ENCODE data around the gene MAP3K3. TPM values are rescaled to one million over a fixed set of nuclear protein-coding genes. Genes with fewer than 3 reads are reported as not detected.
A peak's percentile ranks its signal among the peaks of the same experiment; 100 is the strongest.

MAP3K3 gene
- total and polyA plus RNA-seq, 9 of the 15 experiments (the other 6 are each of a cell fraction or from before 2014, with no cell fraction given): 0.69 to 16.5 (median 12.1) TPM

DNA sequence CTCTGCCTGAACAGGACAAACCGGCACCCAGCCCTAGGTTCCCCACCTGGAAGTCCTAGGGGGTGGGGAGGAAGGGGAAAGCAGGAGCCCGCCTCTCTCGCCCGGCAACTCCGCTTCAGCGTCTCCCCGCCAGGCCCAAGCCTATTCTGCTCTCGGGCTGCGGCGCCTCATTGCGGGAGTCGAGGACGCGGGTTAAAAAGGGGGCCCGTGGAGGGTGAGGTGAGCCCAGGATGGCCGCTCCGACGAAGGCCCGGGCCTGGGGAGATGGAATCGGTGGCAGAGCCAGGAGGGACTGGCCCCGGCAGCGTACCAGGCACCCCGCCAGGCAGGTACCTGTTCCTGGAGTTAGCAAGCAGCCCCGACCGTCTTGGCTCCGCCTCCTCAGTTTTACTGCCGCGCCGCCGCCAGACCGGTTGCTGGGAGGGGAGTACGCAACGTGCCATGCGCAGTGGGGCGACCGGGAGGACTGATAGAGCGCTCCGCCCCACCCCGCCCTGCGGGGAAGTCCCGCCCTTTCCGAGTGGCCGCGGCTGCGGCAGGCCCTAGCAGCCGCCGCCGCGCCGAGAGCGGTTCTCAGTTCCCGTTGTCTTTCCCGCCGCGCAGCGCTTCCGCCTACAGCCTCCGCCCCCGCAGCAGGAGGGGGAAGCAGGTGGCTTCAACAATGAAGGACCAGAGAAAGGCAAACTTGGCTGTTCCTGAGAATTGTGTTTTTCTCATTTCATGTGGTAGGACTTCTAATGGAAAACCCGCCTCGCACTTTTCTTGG lies 119.4 kb downstream of the MAP3K3 start, which contains the start of gene STRADA (continued):
- TF ChIP-seq, protein P1, sequence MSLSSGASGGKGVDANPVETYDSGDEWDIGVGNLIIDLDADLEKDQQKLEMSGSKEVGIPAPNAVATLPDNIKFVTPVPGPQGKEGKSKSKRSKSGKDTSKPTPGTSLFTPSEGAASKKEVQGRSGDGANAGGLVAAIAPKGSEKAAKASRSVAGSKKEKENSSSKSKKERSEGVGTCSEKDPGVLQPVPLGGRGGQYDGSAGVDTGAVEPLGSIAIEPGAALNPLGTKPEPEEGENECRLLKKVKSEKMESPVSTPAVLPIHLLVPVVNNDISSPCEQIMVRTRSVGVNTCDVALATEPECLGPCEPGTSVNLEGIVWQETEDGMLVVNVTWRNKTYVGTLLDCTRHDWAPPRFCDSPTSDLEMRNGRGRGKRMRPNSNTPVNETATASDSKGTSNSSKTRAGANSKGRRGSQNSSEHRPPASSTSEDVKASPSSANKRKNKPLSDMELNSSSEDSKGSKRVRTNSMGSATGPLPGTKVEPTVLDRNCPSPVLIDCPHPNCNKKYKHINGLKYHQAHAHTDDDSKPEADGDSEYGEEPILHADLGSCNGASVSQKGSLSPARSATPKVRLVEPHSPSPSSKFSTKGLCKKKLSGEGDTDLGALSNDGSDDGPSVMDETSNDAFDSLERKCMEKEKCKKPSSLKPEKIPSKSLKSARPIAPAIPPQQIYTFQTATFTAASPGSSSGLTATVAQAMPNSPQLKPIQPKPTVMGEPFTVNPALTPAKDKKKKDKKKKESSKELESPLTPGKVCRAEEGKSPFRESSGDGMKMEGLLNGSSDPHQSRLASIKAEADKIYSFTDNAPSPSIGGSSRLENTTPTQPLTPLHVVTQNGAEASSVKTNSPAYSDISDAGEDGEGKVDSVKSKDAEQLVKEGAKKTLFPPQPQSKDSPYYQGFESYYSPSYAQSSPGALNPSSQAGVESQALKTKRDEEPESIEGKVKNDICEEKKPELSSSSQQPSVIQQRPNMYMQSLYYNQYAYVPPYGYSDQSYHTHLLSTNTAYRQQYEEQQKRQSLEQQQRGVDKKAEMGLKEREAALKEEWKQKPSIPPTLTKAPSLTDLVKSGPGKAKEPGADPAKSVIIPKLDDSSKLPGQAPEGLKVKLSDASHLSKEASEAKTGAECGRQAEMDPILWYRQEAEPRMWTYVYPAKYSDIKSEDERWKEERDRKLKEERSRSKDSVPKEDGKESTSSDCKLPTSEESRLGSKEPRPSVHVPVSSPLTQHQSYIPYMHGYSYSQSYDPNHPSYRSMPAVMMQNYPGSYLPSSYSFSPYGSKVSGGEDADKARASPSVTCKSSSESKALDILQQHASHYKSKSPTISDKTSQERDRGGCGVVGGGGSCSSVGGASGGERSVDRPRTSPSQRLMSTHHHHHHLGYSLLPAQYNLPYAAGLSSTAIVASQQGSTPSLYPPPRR (CRISPR knock-in tag; IDR thresholded peaks at IDR 0.05; ENCODE audit: borderline replicate concordance): no peak; the same call in 1 of the 2 replicates
- peak; percentile 45; the same call in 1 of the 2 replicates for TF ChIP-seq FOXK1 (CRISPR knock-in tag; IDR thresholded peaks at IDR 0.05; ENCODE audit: borderline replicate concordance)
- TF ChIP-seq, protein P2, sequence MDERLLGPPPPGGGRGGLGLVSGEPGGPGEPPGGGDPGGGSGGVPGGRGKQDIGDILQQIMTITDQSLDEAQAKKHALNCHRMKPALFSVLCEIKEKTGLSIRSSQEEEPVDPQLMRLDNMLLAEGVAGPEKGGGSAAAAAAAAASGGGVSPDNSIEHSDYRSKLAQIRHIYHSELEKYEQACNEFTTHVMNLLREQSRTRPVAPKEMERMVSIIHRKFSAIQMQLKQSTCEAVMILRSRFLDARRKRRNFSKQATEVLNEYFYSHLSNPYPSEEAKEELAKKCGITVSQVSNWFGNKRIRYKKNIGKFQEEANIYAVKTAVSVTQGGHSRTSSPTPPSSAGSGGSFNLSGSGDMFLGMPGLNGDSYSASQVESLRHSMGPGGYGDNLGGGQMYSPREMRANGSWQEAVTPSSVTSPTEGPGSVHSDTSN (CRISPR knock-in tag; IDR thresholded peaks at IDR 0.05; ENCODE audit: low read depth): no peak
- TF ChIP-seq, protein P2 (tag; conservative IDR thresholded peaks at IDR 0.05; ENCODE audit: low read depth): no peak
- 0 out of 2 replicates have a peak, but pooled peaks have one; percentile 14 for TF ChIP-seq HEY1 (CRISPR knock-in tag; IDR thresholded peaks at IDR 0.05; ENCODE audit: borderline replicate concordance)
- no peak for TF ChIP-seq PHB (CRISPR knock-in tag; IDR thresholded peaks at IDR 0.05)
- TF ChIP-seq ZNF696 (CRISPR knock-in tag; conservative IDR thresholded peaks at IDR 0.05): no peak
- TF ChIP-seq KAT2B (IDR thresholded peaks at IDR 0.05; ENCODE audit: low read depth, low read length): no peak
- TF ChIP-seq NFE2 (IDR thresholded peaks at IDR 0.05; ENCODE audit: low read depth): peak; percentile 8; the same call in 1 of the 2 replicates
- TF ChIP-seq PML (IDR thresholded peaks at IDR 0.05; ENCODE audit: low read length): peak; percentile 54
- peak; percentile 94 to 95 for TF ChIP-seq NRF1 (conservative IDR thresholded peaks at IDR 0.05 in 1 of 2, IDR thresholded peaks at IDR 0.05 in 1 of 2)
- TF ChIP-seq, protein P3, sequence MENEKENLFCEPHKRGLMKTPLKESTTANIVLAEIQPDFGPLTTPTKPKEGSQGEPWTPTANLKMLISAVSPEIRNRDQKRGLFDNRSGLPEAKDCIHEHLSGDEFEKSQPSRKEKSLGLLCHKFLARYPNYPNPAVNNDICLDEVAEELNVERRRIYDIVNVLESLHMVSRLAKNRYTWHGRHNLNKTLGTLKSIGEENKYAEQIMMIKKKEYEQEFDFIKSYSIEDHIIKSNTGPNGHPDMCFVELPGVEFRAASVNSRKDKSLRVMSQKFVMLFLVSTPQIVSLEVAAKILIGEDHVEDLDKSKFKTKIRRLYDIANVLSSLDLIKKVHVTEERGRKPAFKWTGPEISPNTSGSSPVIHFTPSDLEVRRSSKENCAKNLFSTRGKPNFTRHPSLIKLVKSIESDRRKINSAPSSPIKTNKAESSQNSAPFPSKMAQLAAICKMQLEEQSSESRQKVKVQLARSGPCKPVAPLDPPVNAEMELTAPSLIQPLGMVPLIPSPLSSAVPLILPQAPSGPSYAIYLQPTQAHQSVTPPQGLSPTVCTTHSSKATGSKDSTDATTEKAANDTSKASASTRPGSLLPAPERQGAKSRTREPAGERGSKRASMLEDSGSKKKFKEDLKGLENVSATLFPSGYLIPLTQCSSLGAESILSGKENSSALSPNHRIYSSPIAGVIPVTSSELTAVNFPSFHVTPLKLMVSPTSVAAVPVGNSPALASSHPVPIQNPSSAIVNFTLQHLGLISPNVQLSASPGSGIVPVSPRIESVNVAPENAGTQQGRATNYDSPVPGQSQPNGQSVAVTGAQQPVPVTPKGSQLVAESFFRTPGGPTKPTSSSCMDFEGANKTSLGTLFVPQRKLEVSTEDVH (IDR thresholded peaks at IDR 0.05; ENCODE audit: low read depth, partially characterized antibody): peak; percentile 91
- no peak for TF ChIP-seq NUFIP1 (IDR thresholded peaks at IDR 0.05; ENCODE audit: partially characterized antibody)
- peak; percentile 36; the same call in 1 of the 2 replicates for TF ChIP-seq ESRRA (IDR thresholded peaks at IDR 0.05; ENCODE audit: borderline replicate concordance, low read depth)
- TF ChIP-seq SMAD3 (CRISPR knock-in tag; conservative IDR thresholded peaks at IDR 0.05): 0 out of 2 replicates have a peak, but pooled peaks have one; percentile 49
- TF ChIP-seq SUPT5H (IDR thresholded peaks at IDR 0.05): peak; percentile 85
- no peak for TF ChIP-seq SRSF9 (IDR thresholded peaks at IDR 0.05; ENCODE audit: borderline replicate concordance, low read depth, low read length)
- TF ChIP-seq ZNF212 (CRISPR knock-in tag; IDR thresholded peaks at IDR 0.05): no peak
